GM18502 (cell line): ENCODE results near the gene GJA4.
"Not testable (repeated sequence)": the region's sequence is repeated elsewhere in the genome, so short reads cannot be mapped to it uniquely, and the experiment has no call there.

Source experiments
- ATAC-seq: cut with Tn5 transposase; IDR thresholded peaks from one replicate; pipeline ENCODE4 v1.9.1; 2021; ENCODE audit warnings: mild to moderate bottlenecking; ENCODE audit not compliant: unreplicated experiment, poor library complexity

GJA4 gene

DNA sequence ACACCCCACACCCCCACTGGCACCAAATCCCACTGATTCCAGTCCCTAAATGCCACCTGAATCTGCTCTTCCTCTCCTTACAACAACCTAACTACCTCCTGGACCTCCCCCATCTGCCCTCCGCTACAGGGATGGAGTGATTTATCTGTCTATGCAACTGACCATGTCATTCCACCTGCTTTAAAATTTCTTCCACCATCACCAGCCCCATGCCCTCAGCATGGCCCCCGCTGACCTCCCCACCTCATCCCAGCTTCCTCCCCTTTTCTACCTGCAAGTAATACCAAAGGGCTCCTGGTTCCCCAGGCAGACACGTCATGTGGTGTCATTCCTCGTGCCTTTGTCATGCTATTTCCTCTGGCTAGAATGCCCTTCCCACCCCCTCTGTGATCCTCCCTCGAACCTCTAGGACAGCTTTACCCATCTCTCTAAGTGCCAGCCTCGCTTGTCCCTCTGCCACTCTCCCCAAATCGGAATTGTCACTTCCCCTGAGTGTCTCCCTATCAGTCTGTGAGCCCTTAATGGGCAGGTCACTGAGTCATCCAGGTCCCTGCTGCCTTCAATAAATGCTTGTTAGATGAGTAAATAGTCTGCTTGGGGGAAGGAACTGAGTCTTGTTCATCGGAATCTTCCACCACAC is 29.5 kb upstream of the GJA4 start:
- no peak for ATAC-seq

DNA sequence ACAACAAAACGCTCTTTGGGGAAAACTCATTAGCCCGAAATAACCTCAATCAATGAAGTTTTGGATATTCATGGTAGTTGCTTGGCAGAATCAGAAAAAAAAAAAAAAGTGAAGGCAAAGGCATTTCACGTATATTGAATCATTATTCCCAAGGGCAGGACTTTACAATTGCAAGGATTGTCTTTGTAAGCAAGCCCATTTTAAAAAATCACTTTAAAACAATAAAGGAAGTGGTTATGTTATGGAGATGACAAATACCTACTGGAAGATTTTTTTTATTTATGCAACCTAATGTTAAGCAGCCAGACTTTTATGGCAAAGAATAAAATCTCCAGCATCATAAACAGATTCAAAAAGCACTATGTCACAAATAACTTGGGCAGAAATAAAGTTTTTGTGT is 23.9 kb upstream of the GJA4 start:
- no peak for ATAC-seq

DNA sequence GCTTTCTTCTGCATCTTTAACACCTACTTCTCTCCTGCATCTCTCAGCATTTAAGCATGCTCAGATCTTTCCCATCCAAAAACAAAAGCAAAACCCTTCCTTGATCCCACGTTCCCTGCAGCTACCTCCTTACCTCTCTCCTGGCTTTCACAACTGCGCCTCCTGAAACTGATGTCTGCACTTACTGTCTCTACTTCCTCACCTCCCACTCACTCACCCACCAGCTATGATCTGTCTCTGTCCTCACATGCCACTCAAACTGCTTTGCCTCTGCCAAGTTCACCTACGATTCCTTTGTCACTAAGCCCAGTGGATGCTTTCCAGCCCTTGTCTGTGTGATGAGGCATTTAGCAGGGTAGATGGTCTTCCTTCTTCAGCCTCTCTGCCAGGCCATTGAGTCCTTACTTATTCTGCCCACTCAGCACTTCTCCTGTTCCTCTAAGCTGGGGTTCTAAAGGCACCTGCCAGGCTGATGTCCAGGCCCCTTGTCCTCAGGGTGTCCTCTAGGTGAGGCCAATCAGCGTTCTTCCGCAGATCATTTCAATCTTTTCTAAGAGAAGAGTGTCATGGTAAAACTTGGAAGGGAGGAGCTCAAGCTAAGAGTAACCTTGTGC is 21.8 kb upstream of the GJA4 start:
- ATAC-seq, result no peak

DNA sequence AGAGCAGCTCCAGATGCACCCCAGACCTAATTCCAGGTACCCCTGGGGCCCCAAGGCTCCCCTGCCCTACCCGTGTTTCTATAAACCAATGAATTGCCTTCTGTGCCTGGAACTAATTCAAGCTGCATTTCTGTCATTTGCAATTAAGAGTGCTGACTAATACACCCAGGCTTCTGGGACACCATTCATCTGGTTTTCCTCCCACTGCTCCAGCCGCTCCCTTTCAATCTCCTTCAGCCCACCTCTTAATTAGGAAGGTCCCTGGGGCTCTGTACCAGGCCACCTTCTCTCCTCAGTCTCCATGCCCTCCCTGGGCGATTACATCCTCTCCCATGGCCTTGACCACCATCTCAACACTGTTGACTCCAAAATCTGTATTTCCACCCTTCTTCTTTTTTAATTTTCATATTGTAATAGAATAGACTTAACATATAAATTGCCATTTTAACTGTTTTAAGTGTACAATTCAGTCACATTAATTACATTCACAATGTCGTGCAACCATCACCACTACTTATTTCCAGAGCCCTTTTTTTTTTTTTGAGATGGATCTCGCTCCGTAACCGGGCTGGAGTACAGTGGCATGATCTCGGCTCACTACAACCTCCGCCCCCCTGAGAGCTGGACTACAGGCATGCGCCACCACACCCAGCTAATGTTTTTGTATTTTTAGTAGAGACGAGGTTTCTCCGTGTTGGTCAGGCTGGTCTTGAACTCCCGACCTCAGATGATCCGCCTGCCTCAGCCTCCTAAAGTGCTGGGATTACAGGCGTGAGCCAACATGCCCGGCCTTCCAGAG is 21.0 kb upstream of the GJA4 start:
- no peak for ATAC-seq

DNA sequence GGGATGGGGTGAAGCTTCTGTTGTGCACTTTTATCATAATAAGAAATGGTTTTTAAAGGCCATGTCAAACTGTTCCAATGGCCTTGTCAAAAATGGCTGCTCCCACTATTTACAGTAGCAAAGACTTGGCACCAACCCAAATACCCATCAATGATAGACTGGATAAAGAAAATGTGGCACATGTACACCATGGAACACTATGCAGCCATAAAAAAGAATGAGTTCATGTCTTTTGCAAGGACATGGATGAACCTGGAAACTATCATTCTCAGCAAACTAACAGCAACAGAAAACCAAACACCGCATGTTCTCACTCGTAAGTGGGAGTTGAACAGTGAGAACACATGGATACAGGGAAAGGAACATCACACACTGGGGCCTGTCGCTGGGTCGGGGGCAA is 19.7 kb upstream of the GJA4 start:
- ATAC-seq, result not testable (repeated sequence)

DNA sequence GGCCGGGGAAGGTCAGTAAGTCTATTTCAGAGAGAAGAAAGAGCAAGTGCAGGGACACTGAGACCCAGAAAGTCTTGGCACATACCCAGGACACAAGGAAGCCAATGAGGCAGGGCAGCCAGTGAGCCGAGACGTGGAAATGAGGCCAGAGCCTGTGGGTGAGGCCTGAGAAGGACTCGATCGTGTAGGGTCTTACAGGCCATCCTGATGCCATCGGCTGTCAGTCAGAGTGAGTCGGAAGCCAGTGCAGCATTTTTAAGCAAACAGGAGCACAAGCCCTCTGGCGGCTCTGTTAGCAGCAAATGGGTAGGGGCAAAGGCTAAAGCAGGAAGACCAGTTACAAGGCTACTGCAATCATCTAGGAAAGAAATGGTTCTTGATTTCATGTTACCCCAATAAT is 17.8 kb upstream of the GJA4 start:
- no peak for ATAC-seq

DNA sequence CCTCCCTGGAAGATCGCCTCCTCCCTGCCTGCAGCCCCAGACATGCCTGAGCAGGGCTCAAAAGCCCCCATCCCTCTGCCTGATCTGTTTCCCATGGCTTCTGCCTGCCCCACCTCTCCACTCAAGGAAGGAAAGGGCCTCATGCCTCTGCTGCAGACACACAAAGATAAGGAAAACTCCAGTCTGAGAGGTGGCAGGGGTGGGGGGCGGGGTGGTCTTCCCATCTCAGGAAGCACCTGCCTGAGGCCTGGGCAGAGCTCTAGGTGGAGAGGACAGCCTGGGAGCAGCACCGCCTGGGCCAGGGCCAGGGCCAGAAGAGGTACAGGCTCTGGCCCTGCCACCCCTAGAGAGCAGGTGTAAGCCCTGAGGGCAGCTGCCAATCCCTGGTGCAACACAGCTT is 15.9 kb upstream of the GJA4 start:
- ATAC-seq, result no peak

DNA sequence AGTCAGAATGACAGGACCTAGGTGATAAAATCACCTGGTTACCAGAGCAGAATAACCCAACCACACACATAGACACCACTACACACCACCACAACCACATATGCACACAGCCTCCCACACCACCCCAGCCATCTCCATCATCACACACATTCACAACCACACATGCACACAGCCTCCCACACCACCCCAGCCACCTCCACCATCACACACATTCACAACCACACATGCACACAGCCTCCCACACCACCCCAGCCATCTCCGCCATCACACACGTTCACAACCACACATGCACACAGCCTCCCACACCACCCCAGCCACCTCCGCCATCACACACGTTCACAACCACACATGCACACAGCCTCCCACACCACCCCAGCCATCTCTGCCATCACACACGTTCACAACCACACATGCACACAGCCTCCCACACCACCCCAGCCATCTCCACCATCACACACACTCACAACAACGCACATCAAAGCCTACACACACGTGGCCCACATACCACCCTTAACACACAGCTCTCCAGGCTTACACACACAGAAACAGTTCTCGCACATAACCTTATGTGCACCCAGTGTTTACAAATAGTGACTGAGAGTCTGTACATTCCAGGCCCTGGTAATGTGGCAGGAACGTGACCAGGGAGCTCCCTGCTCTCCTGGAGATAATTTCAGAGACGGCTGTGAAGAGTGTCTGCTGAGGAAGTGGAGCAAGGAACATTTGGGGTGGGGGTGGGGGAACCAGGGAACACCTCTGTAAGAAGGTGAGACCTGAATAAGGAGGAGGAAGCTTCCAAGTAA is 15.1 kb upstream of the GJA4 start:
- ATAC-seq, result no peak

DNA sequence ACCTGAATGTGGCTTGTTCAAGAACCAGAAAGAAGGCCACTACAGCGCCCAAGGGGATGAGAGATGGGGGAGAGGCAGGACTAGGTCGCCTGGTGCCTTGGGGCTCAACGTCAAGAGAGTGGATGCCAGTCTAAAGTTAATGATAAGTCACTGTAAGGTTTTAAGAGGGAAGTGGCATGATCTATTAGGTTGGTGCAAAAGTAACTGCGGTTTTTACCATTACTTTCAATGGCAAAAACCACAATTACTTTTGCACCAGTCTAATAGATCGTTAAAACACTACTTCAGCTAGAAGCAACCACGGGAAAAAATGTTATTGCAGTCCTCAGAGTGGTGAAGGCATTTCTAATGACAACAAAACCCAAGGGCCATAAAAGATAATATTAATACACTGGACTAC is 14.4 kb upstream of the GJA4 start:
- no peak for ATAC-seq

DNA sequence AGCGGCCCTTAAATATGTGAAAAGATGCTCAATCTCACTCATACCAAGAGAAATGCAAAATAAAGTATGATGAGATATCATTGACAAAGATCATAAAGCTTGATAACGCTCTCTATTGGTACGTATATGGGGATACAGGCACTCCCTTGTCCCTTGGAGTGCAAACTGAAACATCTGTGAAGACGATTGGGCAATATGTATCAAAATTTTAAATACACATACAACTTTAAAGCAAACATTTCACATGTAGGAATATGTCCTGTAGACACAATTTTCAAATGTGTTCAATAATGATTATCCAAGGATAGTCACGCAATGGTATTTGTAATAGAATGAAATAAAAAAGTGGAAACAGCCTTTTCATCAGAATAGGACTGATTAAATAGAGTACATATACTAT is 13.8 kb upstream of the GJA4 start:
- no peak for ATAC-seq

DNA sequence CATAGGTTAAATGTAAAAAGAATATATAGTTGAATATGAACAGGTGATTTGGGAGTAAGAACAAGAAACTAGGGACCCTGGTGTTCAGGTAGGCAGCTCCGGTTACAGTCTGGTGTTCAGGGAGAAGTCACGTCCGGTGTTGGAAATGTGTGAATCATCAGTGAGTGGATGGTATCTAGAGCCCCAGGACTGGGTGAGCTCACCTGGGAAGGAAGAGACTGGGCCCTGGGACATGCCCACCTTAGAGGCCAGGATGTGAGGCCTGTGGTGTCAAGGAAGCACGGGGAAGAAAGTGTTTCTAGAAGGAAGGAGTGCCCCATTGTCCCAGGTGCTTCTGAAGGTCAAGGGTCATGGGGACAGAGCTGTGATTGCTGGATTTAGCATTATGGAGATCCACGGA is 13.3 kb upstream of the GJA4 start:
- no peak for ATAC-seq

DNA sequence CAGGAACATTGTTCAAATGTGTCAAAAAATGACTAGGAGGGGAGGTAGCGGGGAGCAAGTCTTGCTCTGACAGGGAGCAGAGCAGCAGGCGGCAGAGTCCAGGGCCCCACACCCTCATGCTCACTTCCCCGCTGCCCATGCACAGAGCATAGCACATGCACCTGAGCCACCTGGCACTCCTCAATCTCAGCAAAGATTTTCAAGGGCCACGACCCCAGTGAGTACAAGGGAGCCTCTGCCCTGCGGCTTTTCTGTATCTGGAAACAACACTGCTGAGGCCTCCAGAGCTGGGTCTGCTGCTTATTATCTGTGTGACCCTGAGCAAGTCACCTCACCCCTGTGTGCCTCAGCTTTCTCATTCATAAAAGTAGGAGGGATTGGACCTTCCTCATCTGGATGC is 12.8 kb upstream of the GJA4 start:
- ATAC-seq, result no peak

DNA sequence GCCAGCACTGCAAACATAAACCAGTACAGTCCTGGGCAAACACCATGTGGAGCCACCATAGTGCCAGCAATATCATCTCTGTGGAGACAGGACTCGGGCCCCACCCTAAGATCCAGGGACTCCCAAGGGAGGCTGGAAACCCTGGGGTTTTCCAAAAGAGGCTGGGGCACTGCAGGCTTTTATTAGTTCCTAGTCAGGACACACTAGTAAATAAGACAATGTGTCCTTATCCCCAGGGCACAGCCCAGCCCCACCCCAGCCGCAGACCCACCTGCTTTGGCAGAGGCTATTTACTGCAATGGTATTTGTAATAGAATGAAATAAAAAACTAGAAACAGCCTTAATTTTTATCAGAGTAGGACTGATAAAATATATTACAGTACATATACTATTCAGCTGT is 12.3 kb upstream of the GJA4 start:
- ATAC-seq, result no peak

DNA sequence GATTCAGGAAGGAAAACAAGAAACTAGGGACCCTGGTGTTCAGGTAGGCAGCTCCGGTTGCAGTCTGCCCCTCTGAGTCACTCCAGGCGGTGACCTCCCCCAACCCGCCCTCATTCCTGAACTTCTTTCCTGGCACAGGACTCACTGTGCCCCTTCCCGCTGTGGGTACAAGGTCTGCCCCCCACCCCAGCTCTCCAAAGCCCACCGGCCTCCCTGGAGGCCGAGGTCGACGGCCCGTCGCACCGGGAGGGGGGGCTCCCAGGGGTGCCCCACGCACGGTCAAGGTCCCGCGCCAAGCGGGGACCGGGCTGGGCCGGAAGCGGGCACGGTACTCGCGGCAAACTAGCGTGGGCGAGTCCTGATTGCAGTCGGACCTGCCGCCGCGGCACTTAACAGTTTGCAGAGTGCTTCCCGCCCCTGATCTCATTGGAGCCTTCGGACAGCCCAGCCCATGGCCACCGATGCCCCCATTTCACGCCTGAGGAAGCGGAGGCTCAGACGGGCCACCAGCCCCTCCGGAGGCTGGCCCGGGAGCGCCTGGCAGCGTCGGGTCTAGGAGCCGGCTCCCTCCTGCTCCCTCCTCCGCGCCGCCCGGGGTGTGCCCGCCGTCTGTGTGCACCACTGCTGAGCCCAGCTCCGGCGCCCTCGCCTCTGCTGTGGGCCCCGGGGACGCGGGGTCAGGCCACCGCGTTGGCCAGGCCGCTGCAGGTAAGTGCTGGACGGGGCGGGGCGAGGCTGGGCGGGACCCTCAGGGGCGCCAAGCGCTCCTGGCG is 11.5 kb upstream of the GJA4 start, which contains the start of gene GJB3:
GJB3 (plus strand) TSS at position 144 of the 773 bp plus-strand sequence. CDS start 3,549 bp downstream, outside the sequence.
- ATAC-seq, result no peak

DNA sequence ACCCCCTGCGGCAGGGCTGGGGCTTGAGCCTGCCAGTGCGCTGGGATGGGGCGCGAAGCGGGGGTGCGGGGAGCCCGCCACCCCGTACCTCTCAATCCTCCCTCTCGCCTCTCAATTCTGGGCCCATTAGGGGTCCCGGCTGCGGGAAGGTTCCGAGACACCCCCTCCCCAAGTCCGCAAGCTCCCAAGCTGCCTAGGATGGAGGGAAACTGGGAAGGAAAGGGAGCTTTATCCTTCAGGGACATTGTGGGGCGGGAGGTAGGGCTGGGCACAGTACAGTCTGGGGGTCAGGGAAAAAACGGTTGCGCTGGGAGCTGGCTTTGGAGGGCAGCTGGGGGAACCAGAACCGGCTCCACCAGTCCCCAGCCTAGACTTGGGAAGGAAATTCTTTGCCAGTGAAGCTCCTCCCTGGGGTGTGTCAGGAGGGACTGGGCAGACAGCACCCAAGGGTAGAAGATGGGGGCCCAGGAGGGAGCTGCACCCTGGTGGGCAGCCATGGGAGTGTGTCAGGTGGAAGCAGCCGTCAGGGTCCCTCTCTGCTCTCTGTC is 10.9 kb upstream of the GJA4 start:
- ATAC-seq, result no peak

DNA sequence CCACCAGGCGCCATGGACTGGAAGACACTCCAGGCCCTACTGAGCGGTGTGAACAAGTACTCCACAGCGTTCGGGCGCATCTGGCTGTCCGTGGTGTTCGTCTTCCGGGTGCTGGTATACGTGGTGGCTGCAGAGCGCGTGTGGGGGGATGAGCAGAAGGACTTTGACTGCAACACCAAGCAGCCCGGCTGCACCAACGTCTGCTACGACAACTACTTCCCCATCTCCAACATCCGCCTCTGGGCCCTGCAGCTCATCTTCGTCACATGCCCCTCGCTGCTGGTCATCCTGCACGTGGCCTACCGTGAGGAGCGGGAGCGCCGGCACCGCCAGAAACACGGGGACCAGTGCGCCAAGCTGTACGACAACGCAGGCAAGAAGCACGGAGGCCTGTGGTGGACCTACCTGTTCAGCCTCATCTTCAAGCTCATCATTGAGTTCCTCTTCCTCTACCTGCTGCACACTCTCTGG is 8.0 kb upstream of the GJA4 start:
- no peak for ATAC-seq

DNA sequence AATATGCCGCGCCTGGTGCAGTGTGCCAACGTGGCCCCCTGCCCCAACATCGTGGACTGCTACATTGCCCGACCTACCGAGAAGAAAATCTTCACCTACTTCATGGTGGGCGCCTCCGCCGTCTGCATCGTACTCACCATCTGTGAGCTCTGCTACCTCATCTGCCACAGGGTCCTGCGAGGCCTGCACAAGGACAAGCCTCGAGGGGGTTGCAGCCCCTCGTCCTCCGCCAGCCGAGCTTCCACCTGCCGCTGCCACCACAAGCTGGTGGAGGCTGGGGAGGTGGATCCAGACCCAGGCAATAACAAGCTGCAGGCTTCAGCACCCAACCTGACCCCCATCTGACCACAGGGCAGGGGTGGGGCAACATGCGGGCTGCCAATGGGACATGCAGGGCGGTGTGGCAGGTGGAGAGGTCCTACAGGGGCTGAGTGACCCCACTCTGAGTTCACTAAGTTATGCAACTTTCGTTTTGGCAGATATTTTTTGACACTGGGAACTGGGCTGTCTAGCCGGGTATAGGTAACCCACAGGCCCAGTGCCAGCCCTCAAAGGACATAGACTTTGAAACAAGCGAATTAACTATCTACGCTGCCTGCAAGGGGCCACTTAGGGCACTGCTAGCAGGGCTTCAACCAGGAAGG is 7.4 kb upstream of the GJA4 start:
- ATAC-seq, result no peak

DNA sequence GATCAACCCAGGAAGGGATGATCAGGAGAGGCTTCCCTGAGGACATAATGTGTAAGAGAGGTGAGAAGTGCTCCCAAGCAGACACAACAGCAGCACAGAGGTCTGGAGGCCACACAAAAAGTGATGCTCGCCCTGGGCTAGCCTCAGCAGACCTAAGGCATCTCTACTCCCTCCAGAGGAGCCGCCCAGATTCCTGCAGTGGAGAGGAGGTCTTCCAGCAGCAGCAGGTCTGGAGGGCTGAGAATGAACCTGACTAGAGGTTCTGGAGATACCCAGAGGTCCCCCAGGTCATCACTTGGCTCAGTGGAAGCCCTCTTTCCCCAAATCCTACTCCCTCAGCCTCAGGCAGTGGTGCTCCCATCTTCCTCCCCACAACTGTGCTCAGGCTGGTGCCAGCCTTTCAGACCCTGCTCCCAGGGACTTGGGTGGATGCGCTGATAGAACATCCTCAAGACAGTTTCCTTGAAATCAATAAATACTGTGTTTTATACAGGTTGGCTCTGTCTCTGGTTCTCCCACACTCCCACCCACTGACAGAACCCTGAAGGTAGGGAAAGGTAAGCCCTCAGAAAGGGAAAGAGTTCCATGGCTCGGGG is 6.8 kb upstream of the GJA4 start:
- no peak for ATAC-seq
